ENCODE results near the gene RBAK.
A peak's percentile ranks its signal among the peaks of the same experiment; 100 is the strongest.

The RBAK gene

GRCh38 chr7:5045558-5046396 lies at the start of gene RBAK:
TSS of gene RBAK (plus strand) at chr7:5045860. CDS start at chr7:5048077, 2,217 bp downstream.
- Histone ChIP-seq H3K9me3 (ENCODE audit: severe bottlenecking) (no peaks in the 10 kb centered on the region), H3K27ac (ENCODE audit: poor library complexity, severe bottlenecking) (peak within 1 kb of the TSS; percentile 43), H3K4me3 (ENCODE audit: severe bottlenecking) (peak within 1 kb of the TSS; percentile 68), H3K27me3 (ENCODE audit: insufficient read depth, poor library complexity, severe bottlenecking) (no peaks in the 10 kb centered on the region), H3K4me1 (ENCODE audit: insufficient read depth, poor library complexity, severe bottlenecking) (no peaks in the 10 kb centered on the region), H3K36me3 (ENCODE audit: low read depth) (peaks cover 23% of the 10 kb centered on the region)
- DNase-seq (ENCODE audit: low spot score) (peak; percentile 95), ATAC-seq (ENCODE audit: low read depth) (peak; percentile 100)
- TF ChIP-seq, protein P1, sequence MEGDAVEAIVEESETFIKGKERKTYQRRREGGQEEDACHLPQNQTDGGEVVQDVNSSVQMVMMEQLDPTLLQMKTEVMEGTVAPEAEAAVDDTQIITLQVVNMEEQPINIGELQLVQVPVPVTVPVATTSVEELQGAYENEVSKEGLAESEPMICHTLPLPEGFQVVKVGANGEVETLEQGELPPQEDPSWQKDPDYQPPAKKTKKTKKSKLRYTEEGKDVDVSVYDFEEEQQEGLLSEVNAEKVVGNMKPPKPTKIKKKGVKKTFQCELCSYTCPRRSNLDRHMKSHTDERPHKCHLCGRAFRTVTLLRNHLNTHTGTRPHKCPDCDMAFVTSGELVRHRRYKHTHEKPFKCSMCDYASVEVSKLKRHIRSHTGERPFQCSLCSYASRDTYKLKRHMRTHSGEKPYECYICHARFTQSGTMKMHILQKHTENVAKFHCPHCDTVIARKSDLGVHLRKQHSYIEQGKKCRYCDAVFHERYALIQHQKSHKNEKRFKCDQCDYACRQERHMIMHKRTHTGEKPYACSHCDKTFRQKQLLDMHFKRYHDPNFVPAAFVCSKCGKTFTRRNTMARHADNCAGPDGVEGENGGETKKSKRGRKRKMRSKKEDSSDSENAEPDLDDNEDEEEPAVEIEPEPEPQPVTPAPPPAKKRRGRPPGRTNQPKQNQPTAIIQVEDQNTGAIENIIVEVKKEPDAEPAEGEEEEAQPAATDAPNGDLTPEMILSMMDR (IDR thresholded peaks at IDR 0.05; ENCODE audit: poor library complexity, severe bottlenecking) = no peak

- H3K27me3 ChIP-seq (ENCODE audit: insufficient read depth, poor library complexity, severe bottlenecking) = no peaks in the 10 kb centered on the region
- no peaks in the 10 kb centered on the region for H3K4me1 ChIP-seq (ENCODE audit: insufficient read depth, poor library complexity, severe bottlenecking)
- H3K36me3 ChIP-seq (ENCODE audit: low read depth) = peaks cover 21% of the 10 kb centered on the region
- DNase-seq (ENCODE audit: low spot score) (no peak), ATAC-seq (ENCODE audit: low read depth) (no peak)
- H3K27ac ChIP-seq (ENCODE audit: poor library complexity, severe bottlenecking) = no peak overlapping the region
- H3K9me3 ChIP-seq (ENCODE audit: severe bottlenecking) = no peaks in the 10 kb centered on the region
- TF ChIP-seq, protein P1 (IDR thresholded peaks at IDR 0.05; ENCODE audit: poor library complexity, severe bottlenecking) = no peak
- H3K4me3 ChIP-seq (ENCODE audit: severe bottlenecking) = no peak overlapping the region
These were observed 48.9 kb upstream of the RBAK start for GRCh38 chr7:4996696-4997222.

- no peak for DNase-seq (ENCODE audit: low spot score)
- H3K27ac ChIP-seq (ENCODE audit: poor library complexity, severe bottlenecking) = no peak overlapping the region
- no peaks in the 10 kb centered on the region for H3K9me3 ChIP-seq (ENCODE audit: severe bottlenecking)
- H3K4me3 ChIP-seq (ENCODE audit: severe bottlenecking) = no peak overlapping the region
- no peak for ATAC-seq (ENCODE audit: low read depth)
- peaks cover 12% of the 10 kb centered on the region for H3K36me3 ChIP-seq (ENCODE audit: low read depth)
- H3K27me3 ChIP-seq (ENCODE audit: insufficient read depth, poor library complexity, severe bottlenecking) = no peaks in the 10 kb centered on the region
- TF ChIP-seq, protein P1 (IDR thresholded peaks at IDR 0.05; ENCODE audit: poor library complexity, severe bottlenecking) = no peak
- H3K4me1 ChIP-seq (ENCODE audit: insufficient read depth, poor library complexity, severe bottlenecking) = no peaks in the 10 kb centered on the region
These were observed 47.4 kb upstream of the RBAK start for GRCh38 chr7:4998244-4998643.

DNA sequence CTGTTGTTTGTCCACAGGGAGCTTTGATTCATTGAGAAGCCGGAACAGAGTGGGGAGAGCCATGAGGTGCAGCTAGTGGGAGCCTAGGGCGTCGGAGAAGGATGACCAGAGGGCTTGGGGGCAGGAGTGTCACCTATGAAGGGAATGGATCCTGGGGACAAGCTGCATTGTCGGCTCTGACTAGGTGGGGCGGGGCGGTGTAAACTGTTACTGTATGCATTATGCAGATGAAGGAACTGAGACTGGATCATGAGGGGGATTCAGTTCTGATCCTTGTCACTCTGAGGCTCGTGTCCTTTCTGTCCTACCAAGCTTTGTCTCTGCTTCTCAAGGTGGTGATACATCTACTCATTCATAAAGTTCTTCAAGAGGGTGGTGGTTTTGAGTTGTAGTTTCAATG lies 46.8 kb upstream of the RBAK start:
- no peaks in the 10 kb centered on the region for H3K4me1 ChIP-seq (ENCODE audit: insufficient read depth, poor library complexity, severe bottlenecking)
- no peaks in the 10 kb centered on the region for H3K27me3 ChIP-seq (ENCODE audit: insufficient read depth, poor library complexity, severe bottlenecking)
- no peak overlapping the region for H3K4me3 ChIP-seq (ENCODE audit: severe bottlenecking)
- DNase-seq (ENCODE audit: low spot score) (no peak), ATAC-seq (ENCODE audit: low read depth) (no peak)
- H3K9me3 ChIP-seq (ENCODE audit: severe bottlenecking) = no peaks in the 10 kb centered on the region
- peaks cover 6% of the 10 kb centered on the region for H3K36me3 ChIP-seq (ENCODE audit: low read depth)
- no peak overlapping the region for H3K27ac ChIP-seq (ENCODE audit: poor library complexity, severe bottlenecking)
- TF ChIP-seq, protein P1 (IDR thresholded peaks at IDR 0.05; ENCODE audit: poor library complexity, severe bottlenecking) = no peak

All from RWPE2 (cell line).